Endothelial cell of hepatic sinusoid (primary cell): Measurements from ENCODE around the gene PRDM10.
"Not testable (repeated sequence)": the region's sequence is repeated elsewhere in the genome, so short reads cannot be mapped to it uniquely, and the experiment has no call there.

ENCODE experiments used
- in situ Hi-C: cut with HindIII; loops from 2 replicates; pipeline ENCODE4 v1.10.0; 2017; ENCODE audit warnings: low sequenced_read_pairs

PRDM10 gene

GRCh38 chr11:129979046-129979605 lies 23.5 kb downstream of the PRDM10 start:
- in situ Hi-C loops, result no loop called here

- in situ Hi-C loops, result no loop called here
Measured at GRCh38 chr11:129978447-129978846, 24.2 kb downstream of the PRDM10 start.

- in situ Hi-C loops, result no loop called here
Measured at GRCh38 chr11:129976328-129976727, 26.3 kb downstream of the PRDM10 start.

DNA sequence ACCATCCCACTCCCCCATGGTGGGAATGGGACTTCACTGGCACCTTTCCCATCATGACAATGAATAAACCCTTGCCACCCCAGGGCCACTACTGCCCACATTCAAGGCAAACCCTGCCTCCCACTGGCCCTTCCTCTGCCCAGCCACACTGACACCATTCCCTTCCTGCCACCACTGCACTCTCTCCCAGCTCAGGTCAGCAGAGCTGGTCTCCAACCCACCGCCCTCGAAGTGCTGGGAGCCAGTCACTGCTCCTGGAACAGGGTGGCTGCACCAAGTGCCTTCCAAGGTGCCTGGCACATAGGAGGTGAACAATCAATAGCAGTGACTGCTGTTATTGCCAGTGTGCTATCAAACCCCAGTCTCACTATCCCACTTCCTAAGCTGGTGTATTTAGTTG lies 27.1 kb downstream of the PRDM10 start:
- in situ Hi-C loops, result no loop called here

DNA sequence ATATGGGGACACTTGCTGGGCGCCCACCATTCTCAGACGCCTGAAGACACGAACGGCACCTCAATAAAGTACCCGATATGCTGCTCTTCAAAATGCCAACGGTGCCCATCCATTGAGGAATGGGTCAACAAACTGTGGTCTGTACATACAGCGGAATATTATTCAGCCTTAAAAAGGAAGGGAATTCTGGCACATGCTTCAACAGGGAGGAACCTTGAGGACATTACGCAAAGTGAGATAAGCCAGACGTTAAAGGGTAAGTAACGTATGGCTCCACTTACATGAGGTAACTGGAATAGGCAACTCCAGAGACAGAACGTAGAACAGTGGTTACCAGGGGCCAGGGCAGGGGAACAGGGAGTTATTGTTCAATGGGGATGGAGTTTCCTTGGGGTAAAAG lies 28.0 kb downstream of the PRDM10 start:
- in situ Hi-C loops, result no loop called here

DNA sequence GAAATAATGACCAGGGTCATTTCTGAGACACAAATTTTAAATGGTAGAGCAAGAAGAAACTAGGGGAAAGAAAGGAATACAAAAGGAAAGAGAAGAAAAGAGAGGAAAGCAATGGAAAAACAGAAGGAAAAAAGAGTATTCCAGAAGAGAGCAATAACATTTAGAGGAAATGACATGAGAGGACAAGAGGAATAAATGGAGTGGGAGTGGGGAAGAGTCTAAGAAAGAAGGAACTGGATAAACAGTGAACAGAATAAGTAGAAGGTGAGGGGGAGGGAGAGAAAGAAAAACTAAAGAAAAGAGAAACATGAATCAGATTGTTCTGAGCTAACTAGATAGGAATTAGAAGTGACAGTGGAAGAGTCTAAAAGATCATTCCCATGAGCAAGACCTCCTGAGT lies 28.4 kb downstream of the PRDM10 start:
- in situ Hi-C loops, result no loop called here

DNA sequence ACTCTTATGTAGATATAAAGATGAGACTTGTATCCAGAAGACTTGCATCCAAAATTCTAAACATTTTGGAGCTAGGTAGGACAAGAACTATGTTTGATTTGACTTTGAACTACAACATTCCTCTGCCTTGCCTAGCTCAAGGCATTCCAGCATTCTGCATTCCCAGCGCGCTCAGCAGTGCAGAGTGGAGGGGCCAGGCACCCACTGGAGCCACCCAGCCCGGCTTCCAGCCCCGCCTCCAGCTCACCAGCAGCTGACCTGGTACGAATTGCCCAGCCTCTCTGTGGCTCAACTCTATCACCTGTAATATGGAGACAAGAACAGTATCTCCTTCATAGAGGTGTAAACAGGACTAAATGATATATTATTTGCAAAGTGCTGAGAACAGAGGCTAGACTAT lies 28.8 kb downstream of the PRDM10 start:
- in situ Hi-C loops, result no loop called here

- in situ Hi-C loops, result no loop called here
Measured at GRCh38 chr11:129973068-129973467, 29.6 kb downstream of the PRDM10 start.

GRCh38 chr11:129972611-129973010 lies 30.0 kb downstream of the PRDM10 start:
- in situ Hi-C loops, result no loop called here

- in situ Hi-C loops, result not testable (repeated sequence)
Measured at GRCh38 chr11:129971856-129972255, 30.8 kb downstream of the PRDM10 start.

DNA sequence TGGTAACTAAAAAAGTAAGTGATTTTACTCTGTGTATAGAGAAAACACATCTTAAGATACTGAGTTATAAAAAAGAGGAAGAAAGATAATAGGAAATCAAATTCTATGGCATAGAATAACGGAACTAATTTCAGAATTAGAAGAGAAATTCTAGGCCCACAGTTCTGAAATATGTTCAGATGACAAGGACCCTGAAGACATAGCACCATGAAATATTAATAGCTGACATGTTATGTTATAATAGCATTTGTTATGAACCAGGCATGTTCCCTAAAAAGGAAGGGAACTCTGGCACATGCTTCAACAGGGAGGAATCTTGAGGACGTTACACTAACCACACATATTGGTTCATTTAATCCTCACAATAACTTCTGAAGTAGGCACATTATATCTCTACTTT lies 32.7 kb downstream of the PRDM10 start:
- in situ Hi-C loops, result no loop called here

GRCh38 chr11:129968591-129969419 lies 33.8 kb downstream of the PRDM10 start:
- in situ Hi-C loops, result no loop called here

GRCh38 chr11:129967996-129968395 lies 34.6 kb downstream of the PRDM10 start:
- in situ Hi-C loops, result no loop called here

DNA sequence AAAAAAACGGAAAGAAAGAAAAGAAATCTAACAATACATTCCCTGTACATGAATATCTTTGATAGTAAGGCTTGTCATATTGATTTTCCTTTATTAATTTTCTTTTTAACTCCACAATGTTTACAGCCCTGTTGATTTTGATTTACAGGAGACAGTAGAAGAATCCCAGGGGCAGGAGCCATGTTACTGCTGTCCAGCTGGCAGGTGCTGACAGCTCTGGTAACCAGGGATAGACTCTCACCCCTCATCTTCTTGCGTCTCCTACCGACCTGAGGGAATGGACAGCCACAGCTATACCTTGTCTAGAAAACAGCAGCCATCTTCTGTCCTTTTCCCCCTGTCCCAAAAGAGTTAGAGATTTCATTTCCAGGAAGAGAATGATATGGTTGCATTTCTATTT lies 37.4 kb downstream of the PRDM10 start:
- in situ Hi-C loops, result no loop called here

GRCh38 chr11:129960216-129961214 lies 42.1 kb downstream of the PRDM10 start:
- in situ Hi-C loops, result no loop called here

DNA sequence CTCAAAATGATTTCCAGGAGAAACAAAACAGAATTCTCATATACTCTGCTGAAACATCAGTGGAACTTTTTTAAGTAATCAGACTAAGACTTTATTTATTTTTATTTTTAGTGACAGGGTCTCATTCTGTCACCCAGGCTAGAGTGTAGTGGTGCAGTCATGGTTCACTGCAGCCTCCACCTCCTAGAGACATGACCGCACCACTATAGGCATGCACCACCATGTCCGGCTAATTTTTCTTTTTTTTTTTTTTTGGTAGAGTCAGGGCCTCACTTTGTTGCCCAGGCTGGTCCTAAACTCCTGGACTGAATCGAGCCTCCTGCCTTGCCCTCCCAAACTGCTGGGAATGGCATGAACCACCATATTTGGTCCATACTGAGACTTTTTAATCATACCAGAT lies 42.9 kb downstream of the PRDM10 start:
- in situ Hi-C loops, result no loop called here

DNA sequence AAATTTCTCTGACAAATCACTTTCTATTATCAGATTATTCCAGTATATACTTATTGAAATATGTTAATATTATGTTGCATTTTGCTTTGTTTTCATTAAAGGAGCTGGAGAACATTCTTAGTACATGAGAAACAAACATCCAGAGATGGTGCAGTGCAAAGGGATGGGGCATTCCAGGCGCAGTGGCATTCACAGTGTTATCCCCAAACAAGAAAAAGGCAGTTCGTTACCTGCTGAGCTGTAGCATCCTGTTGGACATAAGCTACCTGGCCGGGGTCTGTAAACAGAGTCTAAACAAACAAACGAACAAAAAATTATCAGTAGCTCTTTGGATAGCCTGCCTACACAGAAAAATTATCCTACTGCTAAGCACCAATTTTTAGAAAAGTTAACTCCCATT lies 47.4 kb downstream of the PRDM10 start:
- in situ Hi-C loops, result no loop called here

DNA sequence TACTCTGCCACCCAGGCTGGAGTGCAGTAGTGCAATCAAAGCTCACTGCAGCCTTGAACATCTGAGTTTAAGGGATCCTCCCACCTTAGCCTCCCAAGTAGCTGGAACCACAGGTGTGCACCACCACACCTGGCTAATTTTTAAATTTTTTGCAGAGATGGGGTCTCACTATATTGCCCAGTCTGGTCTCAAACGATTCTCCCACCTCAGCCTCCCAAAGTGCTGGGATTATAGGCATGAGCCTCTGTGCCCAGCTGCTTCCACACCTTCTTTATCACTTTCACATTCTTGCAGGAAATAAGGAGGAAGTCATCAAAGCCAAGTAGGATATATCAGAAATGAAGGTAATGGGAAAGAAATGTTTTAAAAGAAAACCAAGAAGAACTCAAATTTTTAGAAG lies 47.9 kb downstream of the PRDM10 start:
- in situ Hi-C loops, result not testable (repeated sequence)

GRCh38 chr11:129951866-129952262 lies 50.8 kb downstream of the PRDM10 start:
- in situ Hi-C loops, result no loop called here

DNA sequence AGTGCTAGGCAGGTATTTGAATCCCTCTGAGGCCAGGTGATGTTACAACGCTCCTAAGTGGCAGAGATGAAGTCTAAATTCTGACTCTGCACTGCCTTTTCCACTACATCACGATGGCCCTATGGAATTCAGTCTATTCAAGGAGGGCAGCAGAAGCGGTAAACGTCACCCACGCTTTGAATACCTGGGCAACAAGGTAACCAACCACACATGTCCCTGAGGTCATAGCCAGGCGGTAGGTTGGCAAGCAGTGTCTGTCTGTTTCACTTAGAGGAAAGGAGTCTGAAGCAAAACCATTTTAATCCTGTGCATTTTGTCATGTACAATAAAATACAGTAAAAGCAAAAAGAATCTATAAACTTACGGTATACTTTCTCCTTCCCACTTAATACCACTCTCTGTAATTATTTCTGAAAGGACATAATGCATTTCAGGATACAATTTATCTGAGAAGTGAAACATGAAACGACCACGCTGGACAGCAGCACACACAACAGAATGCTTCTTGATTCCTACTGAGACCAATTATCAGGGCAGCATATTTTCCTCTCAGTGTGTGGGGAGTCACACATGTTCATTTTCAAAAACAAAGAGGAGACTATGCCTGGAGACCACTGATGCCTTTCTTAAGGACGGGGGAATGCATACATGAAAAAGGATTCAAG lies 51.3 kb downstream of the PRDM10 start:
- in situ Hi-C loops, result no loop called here
